K562 (cell line): ENCODE results near the gene PFN3. TPM values are rescaled to one million over a fixed set of nuclear protein-coding genes. Genes with fewer than 3 reads are reported as not detected.
A peak's percentile ranks its signal among the peaks of the same experiment; 100 is the strongest.

Experiments used
- ARID4B ChIP-seq: sonication (generic); formaldehyde crosslinking; IDR thresholded peaks from 2 replicates; pipeline ENCODE4 v1.8.0; 2022; ENCODE audit warnings: mild to moderate bottlenecking, missing genetic modification reagents
- CCNT2 ChIP-seq: IDR thresholded peaks from 2 replicates; pipeline ENCODE4 v1.6.1; 2011; ENCODE audit warnings: borderline replicate concordance, low read depth, mild to moderate bottlenecking, moderate library complexity, mixed read lengths, low read length; ENCODE audit not compliant: insufficient read length; ENCODE audit errors: extremely low read depth
- CEBPB ChIP-seq: fragments of 450-650 bp; IDR thresholded peaks from 2 replicates; pipeline ENCODE4 v1.6.1; 2016; ENCODE audit warnings: missing genetic modification characterization, missing compliant biosample characterization
- CREBBP ChIP-seq: IDR thresholded peaks from one replicate; pipeline ENCODE4 v1.6.1; 2012; ENCODE audit warnings: low read depth, mild to moderate bottlenecking, control low read depth, inconsistent platforms, low read length
- DPF2 ChIP-seq: fragments of 450-650 bp; IDR thresholded peaks from 2 replicates; pipeline ENCODE4 v1.6.1; 2016
- HES1 ChIP-seq: fragments of 450-650 bp; IDR thresholded peaks from 2 replicates; pipeline ENCODE4 v1.6.1; 2016; ENCODE audit warnings: low read depth, mild to moderate bottlenecking, moderate library complexity
- HSF4 ChIP-seq: fragments of 250-450 bp; sonication (Bioruptor Pico); IDR thresholded peaks from 2 replicates; pipeline ENCODE4 v2.1.2; 2022; ENCODE audit warnings: mild to moderate bottlenecking, moderate library complexity, borderline replicate concordance
- LCOR ChIP-seq: sonication (generic); formaldehyde crosslinking; IDR thresholded peaks from 2 replicates; pipeline ENCODE4 v1.8.0; 2022; ENCODE audit warnings: mild to moderate bottlenecking, missing genetic modification reagents
- NFYB ChIP-seq: IDR thresholded peaks from 2 replicates; pipeline ENCODE4 v1.6.1; 2011; ENCODE audit warnings: mild to moderate bottlenecking, moderate library complexity; ENCODE audit not compliant: insufficient read length; ENCODE audit errors: extremely low read depth
- POLR3G ChIP-seq: IDR thresholded peaks from 2 replicates; pipeline ENCODE4 v1.6.1; 2011; ENCODE audit not compliant: insufficient read length, insufficient replicate concordance; ENCODE audit errors: extremely low read depth
- SAFB ChIP-seq: fragments of 200-400 bp; formaldehyde crosslinking; IDR thresholded peaks from 2 replicates; pipeline ENCODE4 v1.6.1; 2017; ENCODE audit warnings: low read depth, low read length, borderline replicate concordance
- SP1 ChIP-seq: sonication (generic); formaldehyde crosslinking; IDR thresholded peaks from 2 replicates; pipeline ENCODE4 v1.8.1; 2022; ENCODE audit warnings: mild to moderate bottlenecking, missing genetic modification reagents
- TEAD2 ChIP-seq: fragments of 450-650 bp; IDR thresholded peaks from 2 replicates; pipeline ENCODE4 v1.6.1; 2016; ENCODE audit warnings: missing genetic modification characterization, control low read depth, missing compliant biosample characterization
- TRIM24 ChIP-seq, 2 experiments: fragments of 450-650 bp; IDR thresholded peaks; 2 replicates each; pipeline ENCODE4 v1.6.1; 2016
- TRIM28 ChIP-seq: fragments of 450-650 bp; IDR thresholded peaks from 2 replicates; pipeline ENCODE4 v1.6.1; 2017
- U2AF1 ChIP-seq: fragments of 200-400 bp; formaldehyde crosslinking; optimal IDR thresholded peaks from 2 replicates; pipeline ENCODE3; 2017; ENCODE audit warnings: mild to moderate bottlenecking, low read depth, low read length, moderate library complexity
- WHSC1 ChIP-seq: IDR thresholded peaks from one replicate; pipeline ENCODE4 v1.6.1; 2012; ENCODE audit warnings: low read length, control low read depth, inconsistent platforms
- ZBTB1 ChIP-seq: sonication (generic); formaldehyde crosslinking; IDR thresholded peaks from 2 replicates; pipeline ENCODE4 v1.8.1; 2023; ENCODE audit warnings: missing genetic modification reagents, low read depth, mild to moderate bottlenecking, borderline replicate concordance
- ZBTB34 ChIP-seq: fragments of 250-450 bp; sonication (Bioruptor Pico); IDR thresholded peaks from 2 replicates; pipeline ENCODE4 v1.8.0; 2021; ENCODE audit warnings: mild to moderate bottlenecking, moderate library complexity
- ZBTB43 ChIP-seq: sonication (generic); formaldehyde crosslinking; IDR thresholded peaks from 2 replicates; pipeline ENCODE4 v1.8.0; 2023; ENCODE audit warnings: mild to moderate bottlenecking, missing genetic modification reagents
- ZNF133 ChIP-seq: fragments of 250-450 bp; sonication (Bioruptor Pico); IDR thresholded peaks from 2 replicates; pipeline ENCODE4 v1.4.0; 2020; ENCODE audit warnings: mild to moderate bottlenecking
- ZNF696 ChIP-seq: fragments of 250-450 bp; sonication (Bioruptor Pico); conservative IDR thresholded peaks from 2 replicates; pipeline ENCODE4 v1.4.0; 2020; ENCODE audit warnings: mild to moderate bottlenecking, moderate library complexity
- ZNF764 ChIP-seq: fragments of 250-450 bp; sonication (Bioruptor Pico); IDR thresholded peaks from 2 replicates; pipeline ENCODE4 v1.4.0; 2020; ENCODE audit warnings: low read depth, mild to moderate bottlenecking, moderate library complexity
- polyA plus RNA-seq, 8 experiments: library from polyadenylated mRNA; depleted of rRNA in 4 of 8; stranded (reverse) in 5 of 8; unstranded in 3 of 8; fragments of >200 nt; fragmentation: Nextera tagmentation in 2 of 8; fragmentation: Illumina TruSeq in 1 of 8; extraction: Ambion mirVana in 2 of 8; extraction: Trizol in 1 of 8; gene quantifications; 2 replicates each; pipeline versions ENCODE4 v1.2.1 to v1.2.3, GENCODE V29; 2011 to 2014; ENCODE audit warnings: inconsistent platforms in 1 of 8, missing spikeins in 1 of 8
- total RNA-seq, 7 experiments: library from RNA; depleted of rRNA in 6 of 7; stranded (reverse); fragments of >200 nt in 6 of 7; fragmentation: Illumina TruSeq in 2 of 7; extraction: Trizol in 2 of 7; gene quantifications; 2 replicates each; pipeline versions ENCODE4 v1.2.1 to v1.2.3, GENCODE V29; 2011 to 2021; ENCODE audit warnings: low replicate concordance in 1 of 7

The PFN3 gene
- total and polyA plus RNA-seq, 9 of the 15 experiments (the other 6 are each of a cell fraction or from before 2014, with no cell fraction given), result not detected

- TF ChIP-seq TEAD2 (no peak), HES1 (no peak), ARID4B (peak; percentile 38), POLR3G (no peak), ZNF696 (CRISPR knock-in tag) (no peak), CREBBP (no peak), LCOR (0 out of 2 replicates have a peak, but pooled peaks have one; percentile 67), ZBTB34 (no peak), ZNF133 (CRISPR knock-in tag) (no peak), ZBTB43 (no peak), WHSC1 (no peak), TRIM28 (no peak), ZNF764 (no peak), CEBPB (no peak), CCNT2 (peak; percentile 81), ZBTB1 (CRISPR knock-in tag) (no peak), TRIM24 (IDR thresholded peaks at IDR 0.05) (no peak), DPF2 (no peak), HSF4 (CRISPR knock-in tag) (no peak), SAFB (no peak), U2AF1 (no peak), SP1 (CRISPR knock-in tag) (peak; percentile 70), NFYB (no peak)
Observed at GRCh38 chr5:177370488-177371119, 29.9 kb downstream of the PFN3 start (continued).
